Activated CD8-positive, alpha-beta memory T cell treated with anti-CD3 and anti-CD28 coated beads for 1 hour (primary cell): ENCODE measurements around the gene PDE4D.

ENCODE experiments used
- DNase-seq, 2 donors: peaks; one replicate each; pipeline ENCODE4 v3.0.0-alpha.2; 2020; ENCODE audit warnings: low read depth in 1 of 2; ENCODE audit errors: extremely low read depth in 1 of 2

The PDE4D gene

DNA sequence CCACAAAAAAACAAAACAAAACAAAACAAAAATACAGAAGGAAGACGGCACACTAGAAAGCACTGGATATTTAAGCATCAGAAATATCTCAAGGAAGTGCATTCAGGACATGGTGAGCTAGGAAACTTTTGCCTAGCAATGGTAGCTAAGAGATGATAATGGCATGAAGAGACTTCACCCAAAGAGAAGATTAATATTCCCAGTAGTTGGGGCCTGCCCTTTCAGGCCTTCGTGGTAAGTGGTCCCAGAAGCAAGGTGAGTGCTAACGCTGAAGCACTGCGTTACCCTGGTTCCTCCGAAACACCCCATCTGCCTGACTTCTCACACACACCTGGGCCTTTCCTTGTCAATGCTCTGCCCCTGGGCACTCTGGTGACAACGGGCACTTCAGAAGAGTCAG, 725.5 kb downstream of the PDE4D start:
- DNase-seq = no peak

DNA sequence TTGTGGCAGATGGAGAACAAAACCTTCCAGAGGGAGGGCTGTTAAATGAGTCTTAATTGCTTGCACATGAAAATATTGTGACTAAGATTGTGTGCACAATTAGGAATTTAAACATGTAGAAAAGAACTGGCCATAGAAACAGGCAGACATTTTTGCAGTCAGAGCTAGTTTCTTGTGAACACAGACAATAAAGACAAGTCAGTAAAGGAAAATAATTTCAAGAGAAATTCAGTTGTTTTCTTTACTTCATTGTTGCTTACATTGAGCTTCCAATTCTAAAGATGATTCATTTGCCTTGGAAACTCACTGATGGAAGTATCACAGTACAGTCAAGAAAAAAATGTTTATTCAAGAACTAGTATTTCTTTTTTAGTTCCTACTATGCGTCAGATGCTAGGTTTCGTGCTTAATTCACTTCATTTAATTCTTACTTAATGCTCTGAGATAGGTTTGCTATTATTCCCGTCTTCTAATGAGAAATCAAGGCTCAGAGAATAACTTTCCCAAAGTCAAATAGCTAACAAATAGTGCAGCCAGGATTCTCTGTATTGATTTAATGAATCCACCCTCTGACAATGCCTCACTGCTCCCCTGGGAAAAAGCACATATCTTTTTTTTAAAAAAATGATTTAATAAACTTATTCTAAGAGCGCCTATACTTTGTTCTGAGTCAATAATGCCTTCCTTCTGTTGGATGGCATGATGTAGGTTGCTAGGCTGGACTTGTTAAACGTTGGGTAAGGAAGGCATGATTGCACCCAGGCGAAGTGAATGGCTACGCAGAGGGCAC, 729.3 kb downstream of the PDE4D start:
- no peak for DNase-seq

DNA sequence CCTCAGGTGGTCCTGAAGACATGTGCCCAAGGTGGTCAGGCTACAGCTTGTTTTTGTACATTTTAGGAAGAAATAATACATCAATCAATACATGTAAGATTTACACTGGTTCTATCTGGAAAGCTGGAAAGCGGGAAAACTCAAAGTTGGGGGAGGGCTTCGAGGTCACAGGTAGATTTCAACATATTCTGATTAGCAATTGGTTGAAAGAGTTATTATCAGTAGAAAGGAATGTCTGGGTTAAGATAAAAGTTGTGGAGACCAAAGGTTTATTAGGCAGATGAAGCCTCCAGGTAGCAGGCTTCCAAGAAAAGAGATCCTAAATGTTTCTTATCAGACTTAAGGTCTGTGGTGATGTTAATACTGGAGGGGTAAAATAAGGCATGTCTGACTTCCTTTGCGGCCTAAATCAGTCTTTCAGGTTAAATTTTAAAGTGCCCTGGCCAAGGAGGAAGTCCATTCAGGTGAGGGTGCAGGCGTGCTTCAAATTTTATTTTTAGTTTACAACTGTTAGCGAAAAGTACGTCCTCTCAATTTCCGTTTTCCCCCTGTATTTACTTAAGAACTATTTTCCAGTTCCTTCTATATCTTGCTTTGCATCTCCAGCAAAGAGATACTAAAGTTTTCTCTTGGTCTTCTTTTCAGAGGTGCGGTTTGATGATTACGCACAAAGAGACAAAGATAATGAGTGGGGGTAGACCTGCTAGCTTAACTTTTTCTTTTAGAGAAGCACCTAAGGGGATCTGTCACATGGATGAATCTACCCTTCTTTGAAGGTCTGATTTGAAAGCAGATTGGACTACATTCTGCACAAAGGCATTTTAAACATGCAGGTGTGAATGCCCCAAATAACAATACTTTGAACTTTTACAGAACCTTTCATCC, 732.1 kb downstream of the PDE4D start:
- no peak for DNase-seq

DNA sequence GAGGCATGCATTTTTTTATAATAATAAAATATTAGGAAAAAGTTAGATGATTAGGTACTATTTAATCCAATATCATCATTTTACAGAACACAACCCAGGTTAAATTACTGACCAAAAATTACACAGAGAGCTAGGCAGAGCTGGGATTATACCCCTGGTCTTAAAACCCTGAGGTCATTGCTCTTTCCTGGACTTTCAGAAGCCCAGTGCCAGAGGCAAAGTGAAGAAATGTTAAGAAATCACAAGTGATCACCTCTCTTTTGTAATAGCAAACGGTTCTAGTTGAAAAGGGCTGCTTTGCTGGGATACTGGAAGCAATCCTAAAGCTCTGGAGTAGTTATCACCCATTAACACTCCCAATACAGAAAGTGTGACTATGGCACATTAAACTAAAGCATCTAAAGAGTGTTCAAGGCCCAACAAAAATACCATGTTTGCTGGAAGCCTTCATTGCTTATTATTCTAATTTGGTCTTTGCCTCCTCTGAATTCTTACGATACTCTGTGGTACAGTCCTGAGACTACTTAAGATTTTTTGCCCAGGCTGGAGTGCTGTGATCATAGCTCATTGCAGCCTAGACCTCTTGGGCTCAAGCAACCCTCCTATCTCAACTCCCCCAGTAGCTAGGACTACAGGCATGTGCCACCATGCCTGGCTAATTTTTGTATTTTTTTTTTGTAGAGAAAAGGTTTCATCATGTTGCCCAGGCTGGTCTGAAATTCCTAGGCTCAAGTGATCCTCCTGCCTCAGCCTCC, 734.7 kb downstream of the PDE4D start:
- no peak for DNase-seq

DNA sequence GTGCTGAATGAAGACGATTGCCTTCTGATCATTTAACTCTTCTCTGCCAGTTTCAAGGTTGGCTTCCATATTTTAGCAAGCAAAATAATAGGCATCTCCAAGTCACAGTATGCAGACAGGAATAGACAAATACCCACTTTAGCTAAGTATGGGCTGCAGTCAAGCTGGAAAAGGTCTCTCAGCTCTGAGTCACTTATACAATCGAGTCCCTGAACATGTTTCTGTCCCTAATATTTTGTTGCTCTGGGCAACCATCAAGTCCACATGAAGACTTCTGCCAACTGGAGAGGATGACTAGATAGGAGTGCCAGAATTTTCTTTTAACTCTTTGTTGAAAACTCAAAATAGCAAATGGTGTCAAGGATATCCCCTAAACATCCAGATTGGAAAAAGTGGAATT, 735.4 kb downstream of the PDE4D start:
- DNase-seq = no peak

DNA sequence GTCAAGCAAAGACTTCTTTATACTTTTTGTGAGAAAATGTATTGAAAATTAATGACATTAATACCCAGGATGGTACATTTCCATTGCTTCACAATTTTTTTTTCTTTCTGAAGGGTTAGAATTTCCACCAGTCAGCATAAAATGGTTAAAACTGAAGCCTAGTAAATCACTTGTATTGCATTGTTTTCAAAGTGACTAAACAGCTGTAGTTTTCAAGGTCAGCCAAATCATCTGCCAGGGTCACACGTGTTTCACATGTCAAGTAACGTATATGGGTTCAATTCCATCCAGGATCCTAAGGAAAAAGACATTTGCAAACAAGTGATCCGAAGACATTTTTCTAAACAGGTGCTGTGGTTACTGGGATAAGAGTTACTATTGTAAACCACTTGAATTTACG, 736.5 kb downstream of the PDE4D start:
- DNase-seq = no peak

DNA sequence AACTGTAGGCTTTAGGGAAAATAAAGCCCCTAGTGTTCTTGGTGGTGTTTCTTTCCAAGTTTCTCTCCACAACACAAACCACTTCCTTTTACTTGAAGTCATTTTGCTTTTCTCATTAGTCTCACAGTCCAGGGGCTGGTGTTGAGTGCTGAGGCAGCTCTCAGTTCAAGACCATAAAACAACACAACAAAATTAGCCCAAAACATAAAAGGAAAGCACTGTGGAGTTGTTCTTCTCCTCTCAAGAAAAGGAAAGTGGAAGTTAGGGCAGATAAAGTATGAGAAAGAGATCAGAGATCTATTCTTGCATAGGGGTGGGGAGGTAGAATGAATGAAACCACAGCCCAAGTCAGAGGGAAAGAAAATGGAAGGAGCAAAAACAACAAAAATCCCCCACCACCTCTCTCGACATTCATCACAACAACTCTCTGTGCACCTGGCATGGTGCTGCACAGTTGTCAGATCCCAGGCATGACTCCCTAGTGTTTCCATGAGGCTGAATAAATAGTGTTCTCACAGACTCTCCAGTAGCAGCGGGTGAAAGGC, 740.8 kb downstream of the PDE4D start:
- no peak for DNase-seq

DNA sequence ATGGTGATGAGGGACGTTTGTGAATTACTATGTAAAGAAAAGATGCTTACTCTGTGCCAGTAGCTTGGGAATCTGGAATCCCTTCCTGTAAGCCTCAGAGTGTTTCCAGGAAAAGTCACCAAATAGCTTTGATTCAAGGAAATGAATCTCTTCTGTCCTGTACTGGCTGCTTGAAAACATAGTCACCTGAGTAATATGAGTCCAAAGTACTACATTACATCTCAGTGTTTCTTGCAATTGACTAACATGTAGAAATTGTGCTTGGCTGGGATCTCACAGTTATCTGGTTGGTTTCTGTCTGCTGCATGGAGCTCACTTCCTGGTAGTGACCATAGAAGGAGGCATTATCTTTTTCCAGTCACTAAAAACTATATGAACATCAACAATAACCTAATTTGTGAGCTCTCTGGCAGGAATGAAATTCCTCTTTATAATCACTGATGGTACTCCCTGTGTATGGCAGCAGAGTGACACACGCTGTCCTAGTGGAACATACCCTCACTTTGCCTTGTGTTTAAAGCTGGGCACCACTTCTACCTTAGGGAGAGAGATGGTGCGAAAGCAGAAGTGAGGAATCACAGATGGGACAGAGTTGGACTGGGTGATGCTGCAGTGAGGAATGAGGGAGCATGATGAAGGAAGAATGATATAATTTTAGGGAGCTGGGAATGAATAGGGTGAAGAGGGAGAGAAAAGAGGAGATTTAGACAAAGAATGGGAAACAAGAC, 742.2 kb downstream of the PDE4D start:
- no peak for DNase-seq

DNA sequence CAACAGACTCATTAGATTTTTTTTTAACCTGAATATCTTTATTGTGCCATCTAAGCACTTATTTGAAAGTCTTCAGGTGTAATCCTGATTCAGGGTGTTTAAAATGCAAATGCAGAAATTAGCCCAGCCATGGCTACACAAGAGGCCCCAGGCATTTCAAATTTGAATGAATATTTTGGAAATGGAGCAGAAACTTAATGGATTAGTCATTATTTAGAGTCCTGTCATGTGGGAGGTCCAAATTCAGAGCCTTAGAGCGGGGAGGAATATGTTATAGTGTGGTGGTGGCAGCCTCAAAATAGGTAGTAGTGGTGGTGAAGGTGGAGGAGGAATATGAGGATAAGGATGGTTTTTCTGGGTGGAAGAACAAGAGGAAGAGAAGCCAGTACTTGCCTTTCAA, 743.7 kb downstream of the PDE4D start:
- no peak for DNase-seq

DNA sequence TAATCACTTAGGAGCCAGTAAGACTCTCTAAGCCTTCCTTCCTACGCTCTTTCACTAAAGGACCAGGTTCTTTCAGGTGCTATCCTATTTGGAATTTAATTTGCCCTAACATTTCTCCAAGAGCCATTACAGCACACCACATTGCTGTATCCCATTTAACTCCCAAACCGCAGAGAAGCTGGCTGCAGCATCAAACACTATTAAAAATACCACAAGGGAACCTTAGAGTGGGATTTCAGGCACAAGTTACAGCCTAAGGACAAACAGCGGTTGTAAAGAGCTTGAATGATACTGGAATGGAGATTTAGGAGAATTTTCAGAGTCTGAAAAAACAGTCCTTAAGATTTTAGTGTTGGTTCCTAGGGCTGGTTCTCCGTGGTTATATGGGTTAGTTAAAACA, 744.3 kb downstream of the PDE4D start:
- no peak for DNase-seq

DNA sequence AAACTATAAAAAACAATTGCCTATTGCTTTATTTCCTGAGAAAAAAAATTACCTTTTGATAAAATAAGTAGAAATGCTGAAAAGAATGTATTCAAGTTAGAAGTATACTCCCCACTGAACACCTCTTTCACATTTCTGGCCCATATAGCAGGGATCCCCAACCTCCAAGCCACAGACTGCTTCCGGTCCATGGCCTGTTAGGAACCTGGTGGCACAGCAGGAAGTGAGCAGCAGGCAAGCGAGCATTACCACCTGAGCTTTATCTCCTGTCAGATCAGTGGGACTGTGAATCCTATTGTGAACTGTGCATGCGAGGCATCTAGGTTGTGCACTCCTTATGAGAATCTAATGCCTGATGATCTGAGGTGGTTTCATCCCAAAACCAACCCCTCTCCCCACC, 746.8 kb downstream of the PDE4D start:
- no peak for DNase-seq

DNA sequence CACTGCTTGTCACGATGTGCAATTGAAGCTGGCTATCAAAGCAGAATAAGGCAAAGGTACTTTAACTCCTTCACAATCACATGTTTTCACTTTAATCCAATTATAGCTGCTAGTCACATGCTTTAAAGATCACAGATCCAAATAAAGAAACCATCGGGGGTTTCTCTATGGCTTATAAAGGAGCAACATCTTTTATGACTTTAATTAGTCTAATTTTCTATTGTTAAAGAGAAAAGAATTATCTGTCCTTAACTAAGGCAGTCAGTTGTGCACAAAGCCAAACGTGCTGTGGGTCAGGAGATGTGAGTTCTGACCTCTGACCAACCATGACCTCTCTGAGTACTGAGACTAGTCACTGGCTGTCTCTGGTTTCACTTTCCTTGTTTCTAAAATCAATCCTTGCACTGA, 749.6 kb downstream of the PDE4D start:
- DNase-seq = no peak

DNA sequence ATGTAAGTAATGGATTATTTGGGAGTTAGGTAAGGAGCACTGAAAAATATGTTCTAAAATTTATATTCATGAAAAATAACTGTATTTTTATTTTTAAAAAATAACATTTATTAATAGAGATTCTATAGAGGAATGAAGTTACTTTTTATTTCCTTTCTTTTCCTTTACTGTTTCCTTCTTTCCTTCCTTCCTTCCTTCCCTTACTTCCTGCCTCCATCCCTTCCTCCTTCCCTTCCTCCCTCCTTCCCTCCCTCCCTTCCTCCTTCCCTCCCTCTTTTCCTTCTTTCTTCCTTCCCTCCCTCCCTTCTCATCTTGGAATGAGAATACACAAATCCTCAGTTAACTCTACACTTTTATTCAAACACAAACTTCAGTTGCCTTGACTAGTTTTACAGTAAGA, 750.6 kb downstream of the PDE4D start:
- DNase-seq = no peak

DNA sequence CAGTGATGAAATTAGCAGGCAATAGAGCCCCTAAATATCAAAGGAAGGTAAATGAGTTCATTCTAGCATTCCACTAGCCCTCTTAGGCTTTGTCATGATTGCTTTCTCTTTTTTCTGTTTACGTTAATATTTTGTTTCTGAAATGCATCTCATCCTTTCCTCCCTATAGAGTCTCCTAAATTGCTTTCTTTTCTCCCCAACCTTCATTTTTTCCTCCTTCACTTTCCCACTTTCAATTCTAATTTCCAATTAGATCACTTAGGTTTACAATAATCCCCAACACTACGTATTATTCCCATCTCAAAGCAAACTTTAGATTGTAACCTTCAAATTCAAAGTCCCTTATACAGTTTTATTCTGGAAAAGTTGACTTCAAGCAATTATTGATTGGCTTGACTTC, 751.4 kb downstream of the PDE4D start:
- no peak for DNase-seq

DNA sequence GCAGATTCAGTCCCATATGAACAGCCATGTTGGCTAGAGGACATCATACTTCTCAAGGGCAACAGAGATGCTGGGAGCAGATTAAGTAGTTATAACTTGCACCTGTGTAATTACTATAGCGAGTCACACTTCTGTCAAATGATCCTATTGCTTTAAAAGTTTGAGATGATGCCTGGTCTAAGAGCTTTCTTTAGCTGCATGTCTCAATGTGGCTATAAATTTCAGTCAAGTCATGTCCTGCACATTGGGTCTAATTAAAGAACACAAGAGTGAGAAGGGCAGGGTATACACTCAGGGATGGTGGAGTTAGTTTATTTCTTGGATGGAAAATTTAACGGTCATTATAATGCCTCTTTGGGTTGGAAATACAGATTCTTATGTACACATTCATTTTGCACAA, 753.4 kb downstream of the PDE4D start:
- no peak for DNase-seq

DNA sequence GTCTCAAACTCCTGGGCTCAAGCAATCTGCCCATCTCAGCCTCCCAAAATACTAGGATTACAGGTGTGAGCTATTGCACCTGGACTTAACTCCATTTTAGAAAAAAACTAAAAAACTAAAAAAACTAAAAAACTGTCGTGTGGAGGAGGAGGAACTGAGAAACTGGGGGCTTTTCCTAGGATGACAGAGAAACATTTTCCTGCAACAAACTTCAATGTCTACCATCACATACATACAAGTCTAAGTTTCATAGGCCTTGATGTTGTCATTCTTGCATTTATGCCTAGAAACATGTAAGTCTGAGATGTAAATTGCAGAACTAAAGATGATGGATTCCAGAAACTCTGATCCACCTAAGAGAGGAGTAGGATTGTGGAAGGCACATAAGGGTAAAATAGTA, 753.8 kb downstream of the PDE4D start:
- no peak for DNase-seq

DNA sequence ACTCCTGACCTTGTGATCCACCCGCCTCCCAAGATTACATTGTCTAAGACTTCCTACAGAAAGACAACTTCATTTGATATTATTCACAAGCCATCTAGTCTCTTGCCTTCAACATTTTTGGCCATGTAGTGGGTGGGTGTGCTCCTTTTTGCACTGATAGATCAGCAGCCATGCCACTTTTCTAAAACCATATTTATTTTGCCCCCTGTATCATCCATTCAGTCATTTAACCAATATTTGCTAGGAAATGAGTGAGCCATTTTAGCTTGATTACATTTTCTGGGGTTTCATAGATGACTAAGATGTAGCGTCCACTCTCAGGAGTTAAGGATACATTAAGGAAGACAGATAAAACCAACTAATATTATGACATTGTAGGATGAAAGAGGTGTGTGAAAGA, 755.0 kb downstream of the PDE4D start:
- no peak for DNase-seq

DNA sequence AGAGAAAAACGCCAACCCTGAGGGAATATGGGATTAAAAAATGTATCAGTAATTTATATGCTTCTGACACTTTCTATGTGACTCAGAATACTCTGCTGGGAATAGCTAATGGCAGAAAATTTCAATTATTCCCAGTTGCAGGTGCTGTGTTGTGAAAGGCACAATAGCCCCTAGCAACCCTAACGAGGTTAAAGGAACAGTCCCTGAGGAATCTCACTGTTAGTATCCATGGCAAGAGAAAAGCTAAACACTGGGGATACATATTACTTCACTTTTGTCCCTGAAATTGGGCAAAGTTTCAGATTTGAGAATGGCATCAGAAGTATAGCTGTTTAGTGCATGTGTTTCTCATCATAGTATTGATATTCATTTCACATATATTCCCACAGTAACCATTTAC, 755.7 kb downstream of the PDE4D start:
- DNase-seq = no peak

DNA sequence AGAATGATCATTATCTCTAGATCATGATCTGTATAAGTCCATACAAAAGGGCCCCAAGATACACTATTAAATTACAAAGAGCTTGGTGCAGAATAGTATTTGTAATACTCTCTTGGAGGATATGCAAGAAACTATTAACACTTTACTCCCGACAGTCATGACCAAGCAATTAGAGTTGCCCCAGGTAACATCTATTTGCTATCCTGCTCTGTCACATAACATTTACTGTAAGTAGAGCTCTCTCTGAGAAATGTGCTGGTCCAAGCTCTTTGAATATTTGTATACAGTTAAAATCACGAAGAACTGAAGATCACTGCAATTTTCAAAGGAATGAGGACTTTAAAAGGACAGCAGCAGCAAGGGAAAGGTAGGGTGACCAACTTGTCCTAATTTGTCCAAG, 757.0 kb downstream of the PDE4D start:
- no peak for DNase-seq

DNA sequence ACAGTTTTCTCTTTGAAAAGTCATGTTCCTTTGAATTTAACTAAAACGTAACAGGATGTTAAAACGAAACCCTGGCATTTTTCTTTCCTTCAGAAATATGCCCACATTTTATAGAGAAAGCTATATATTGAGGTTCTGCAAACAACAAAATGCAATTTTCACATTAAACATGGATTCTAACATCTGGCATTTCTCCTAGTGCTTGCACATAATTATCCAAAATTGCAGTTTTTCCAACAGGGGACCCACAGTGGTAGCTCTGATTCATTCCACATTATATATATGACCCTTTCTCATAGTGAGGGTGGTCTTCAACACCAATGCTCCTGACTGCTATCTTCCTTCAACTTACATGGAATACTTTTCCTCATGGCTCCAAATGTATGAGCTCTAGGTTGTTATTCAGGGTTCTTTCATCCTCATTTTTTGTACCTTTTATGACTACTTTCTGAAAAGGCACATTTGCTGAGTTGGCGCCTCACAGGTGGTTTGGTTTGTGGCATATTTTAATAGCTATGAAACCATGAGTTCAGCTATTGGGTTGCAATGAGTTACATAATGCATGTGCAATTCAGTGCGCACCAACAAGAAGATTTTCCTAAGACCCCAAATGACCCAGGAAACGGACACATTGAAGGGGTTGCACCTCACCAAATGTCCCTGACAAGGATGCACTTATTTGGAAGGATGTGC, 758.9 kb downstream of the PDE4D start:
- DNase-seq = no peak
